ENCODE measurements around the gene TCEA2. TPM values are rescaled to one million over a fixed set of nuclear protein-coding genes. Genes with fewer than 3 reads are reported as not detected.

The TCEA2 gene
- total and polyA plus RNA-seq, 2 of the 13 experiments (the other 11 are each of a cell fraction or from before 2014, with no cell fraction given): 28.1 to 33.7 TPM

DNA sequence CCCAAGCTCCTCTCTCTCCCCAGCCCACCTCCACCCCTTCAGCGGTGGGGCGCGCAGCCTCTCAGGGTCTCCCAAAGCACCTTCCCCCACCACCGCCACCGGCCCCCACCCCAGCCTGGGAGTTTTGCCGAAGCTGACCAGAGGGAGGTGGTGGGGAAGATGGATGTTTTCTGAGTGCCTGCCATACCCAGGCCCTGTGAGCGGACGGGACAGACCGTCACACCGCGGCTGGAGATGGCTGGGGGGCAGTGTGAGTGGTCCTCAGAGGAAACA, 21.3 kb upstream of the TCEA2 start (continued):
- TF ChIP-seq, protein P1, sequence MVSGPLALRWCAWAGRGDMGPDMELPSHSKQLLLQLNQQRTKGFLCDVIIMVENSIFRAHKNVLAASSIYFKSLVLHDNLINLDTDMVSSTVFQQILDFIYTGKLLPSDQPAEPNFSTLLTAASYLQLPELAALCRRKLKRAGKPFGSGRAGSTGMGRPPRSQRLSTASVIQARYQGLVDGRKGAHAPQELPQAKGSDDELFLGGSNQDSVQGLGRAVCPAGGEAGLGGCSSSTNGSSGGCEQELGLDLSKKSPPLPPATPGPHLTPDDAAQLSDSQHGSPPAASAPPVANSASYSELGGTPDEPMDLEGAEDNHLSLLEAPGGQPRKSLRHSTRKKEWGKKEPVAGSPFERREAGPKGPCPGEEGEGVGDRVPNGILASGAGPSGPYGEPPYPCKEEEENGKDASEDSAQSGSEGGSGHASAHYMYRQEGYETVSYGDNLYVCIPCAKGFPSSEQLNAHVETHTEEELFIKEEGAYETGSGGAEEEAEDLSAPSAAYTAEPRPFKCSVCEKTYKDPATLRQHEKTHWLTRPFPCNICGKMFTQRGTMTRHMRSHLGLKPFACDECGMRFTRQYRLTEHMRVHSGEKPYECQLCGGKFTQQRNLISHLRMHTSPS (CRISPR knock-in tag; IDR thresholded peaks at IDR 0.05; ENCODE audit: low read depth): no peak
- TF ChIP-seq KLF16 (CRISPR knock-in tag; IDR thresholded peaks at IDR 0.05) (peak in 1 of 2 experiments; percentile 84; a peak in 1 of 4 replicates), ELF1 (CRISPR knock-in tag; IDR thresholded peaks at IDR 0.05) (no peak), TBX2 (CRISPR knock-in tag; IDR thresholded peaks at IDR 0.05; ENCODE audit: borderline replicate concordance) (no peak), HDAC1 (CRISPR knock-in tag; IDR thresholded peaks at IDR 0.05) (peak; percentile 49), SRSF4 (IDR thresholded peaks at IDR 0.05; ENCODE audit: low read depth, low read length, poor library complexity, severe bottlenecking) (no peak), ZNF547 (CRISPR knock-in tag; IDR thresholded peaks at IDR 0.05) (no peak), FOXM1 (CRISPR knock-in tag; IDR thresholded peaks at IDR 0.05) (no peak), NONO (IDR thresholded peaks at IDR 0.05) (no peak), NONO (CRISPR knock-in tag; conservative IDR thresholded peaks at IDR 0.05) (peak; percentile 41; the same call in 1 of the 2 replicates), RBM39 (IDR thresholded peaks at IDR 0.05; ENCODE audit: low read depth, low read length, poor library complexity, severe bottlenecking) (peak; percentile 90), JUN (CRISPR knock-in tag; IDR thresholded peaks at IDR 0.05) (no peak), SP2 (CRISPR knock-in tag; IDR thresholded peaks at IDR 0.05) (no peak), PTBP1 (IDR thresholded peaks at IDR 0.05; ENCODE audit: low read depth, low read length, poor library complexity, severe bottlenecking) (peak; percentile 16), POLR2G (IDR thresholded peaks at IDR 0.05; ENCODE audit: low read depth, low read length) (no peak; the same call in 1 of the 2 replicates), ZKSCAN1 (IDR thresholded peaks at IDR 0.05; ENCODE audit: low read length) (no peak)
- TF ChIP-seq, protein P2, sequence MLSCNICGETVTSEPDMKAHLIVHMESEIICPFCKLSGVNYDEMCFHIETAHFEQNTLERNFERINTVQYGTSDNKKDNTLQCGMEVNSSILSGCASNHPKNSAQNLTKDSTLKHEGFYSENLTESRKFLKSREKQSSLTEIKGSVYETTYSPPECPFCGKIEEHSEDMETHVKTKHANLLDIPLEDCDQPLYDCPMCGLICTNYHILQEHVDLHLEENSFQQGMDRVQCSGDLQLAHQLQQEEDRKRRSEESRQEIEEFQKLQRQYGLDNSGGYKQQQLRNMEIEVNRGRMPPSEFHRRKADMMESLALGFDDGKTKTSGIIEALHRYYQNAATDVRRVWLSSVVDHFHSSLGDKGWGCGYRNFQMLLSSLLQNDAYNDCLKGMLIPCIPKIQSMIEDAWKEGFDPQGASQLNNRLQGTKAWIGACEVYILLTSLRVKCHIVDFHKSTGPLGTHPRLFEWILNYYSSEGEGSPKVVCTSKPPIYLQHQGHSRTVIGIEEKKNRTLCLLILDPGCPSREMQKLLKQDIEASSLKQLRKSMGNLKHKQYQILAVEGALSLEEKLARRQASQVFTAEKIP (CRISPR knock-in tag; IDR thresholded peaks at IDR 0.05; ENCODE audit: borderline replicate concordance): no peak
- TF ChIP-seq, protein P3, sequence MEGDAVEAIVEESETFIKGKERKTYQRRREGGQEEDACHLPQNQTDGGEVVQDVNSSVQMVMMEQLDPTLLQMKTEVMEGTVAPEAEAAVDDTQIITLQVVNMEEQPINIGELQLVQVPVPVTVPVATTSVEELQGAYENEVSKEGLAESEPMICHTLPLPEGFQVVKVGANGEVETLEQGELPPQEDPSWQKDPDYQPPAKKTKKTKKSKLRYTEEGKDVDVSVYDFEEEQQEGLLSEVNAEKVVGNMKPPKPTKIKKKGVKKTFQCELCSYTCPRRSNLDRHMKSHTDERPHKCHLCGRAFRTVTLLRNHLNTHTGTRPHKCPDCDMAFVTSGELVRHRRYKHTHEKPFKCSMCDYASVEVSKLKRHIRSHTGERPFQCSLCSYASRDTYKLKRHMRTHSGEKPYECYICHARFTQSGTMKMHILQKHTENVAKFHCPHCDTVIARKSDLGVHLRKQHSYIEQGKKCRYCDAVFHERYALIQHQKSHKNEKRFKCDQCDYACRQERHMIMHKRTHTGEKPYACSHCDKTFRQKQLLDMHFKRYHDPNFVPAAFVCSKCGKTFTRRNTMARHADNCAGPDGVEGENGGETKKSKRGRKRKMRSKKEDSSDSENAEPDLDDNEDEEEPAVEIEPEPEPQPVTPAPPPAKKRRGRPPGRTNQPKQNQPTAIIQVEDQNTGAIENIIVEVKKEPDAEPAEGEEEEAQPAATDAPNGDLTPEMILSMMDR (CRISPR knock-in tag; IDR thresholded peaks at IDR 0.05): peak; percentile 19; the same call in 1 of the 2 replicates
- TF ChIP-seq, protein P4, sequence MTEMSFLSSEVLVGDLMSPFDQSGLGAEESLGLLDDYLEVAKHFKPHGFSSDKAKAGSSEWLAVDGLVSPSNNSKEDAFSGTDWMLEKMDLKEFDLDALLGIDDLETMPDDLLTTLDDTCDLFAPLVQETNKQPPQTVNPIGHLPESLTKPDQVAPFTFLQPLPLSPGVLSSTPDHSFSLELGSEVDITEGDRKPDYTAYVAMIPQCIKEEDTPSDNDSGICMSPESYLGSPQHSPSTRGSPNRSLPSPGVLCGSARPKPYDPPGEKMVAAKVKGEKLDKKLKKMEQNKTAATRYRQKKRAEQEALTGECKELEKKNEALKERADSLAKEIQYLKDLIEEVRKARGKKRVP (CRISPR knock-in tag; IDR thresholded peaks at IDR 0.05): no peak; a peak in 1 of 4 replicates
- TF ChIP-seq, protein P5, sequence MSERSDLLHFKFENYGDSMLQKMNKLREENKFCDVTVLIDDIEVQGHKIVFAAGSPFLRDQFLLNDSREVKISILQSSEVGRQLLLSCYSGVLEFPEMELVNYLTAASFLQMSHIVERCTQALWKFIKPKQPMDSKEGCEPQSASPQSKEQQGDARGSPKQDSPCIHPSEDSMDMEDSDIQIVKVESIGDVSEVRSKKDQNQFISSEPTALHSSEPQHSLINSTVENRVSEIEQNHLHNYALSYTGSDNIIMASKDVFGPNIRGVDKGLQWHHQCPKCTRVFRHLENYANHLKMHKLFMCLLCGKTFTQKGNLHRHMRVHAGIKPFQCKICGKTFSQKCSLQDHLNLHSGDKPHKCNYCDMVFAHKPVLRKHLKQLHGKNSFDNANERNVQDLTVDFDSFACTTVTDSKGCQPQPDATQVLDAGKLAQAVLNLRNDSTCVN (CRISPR knock-in tag; IDR thresholded peaks at IDR 0.05; ENCODE audit: borderline replicate concordance): no peak
- TF ChIP-seq, protein P6, sequence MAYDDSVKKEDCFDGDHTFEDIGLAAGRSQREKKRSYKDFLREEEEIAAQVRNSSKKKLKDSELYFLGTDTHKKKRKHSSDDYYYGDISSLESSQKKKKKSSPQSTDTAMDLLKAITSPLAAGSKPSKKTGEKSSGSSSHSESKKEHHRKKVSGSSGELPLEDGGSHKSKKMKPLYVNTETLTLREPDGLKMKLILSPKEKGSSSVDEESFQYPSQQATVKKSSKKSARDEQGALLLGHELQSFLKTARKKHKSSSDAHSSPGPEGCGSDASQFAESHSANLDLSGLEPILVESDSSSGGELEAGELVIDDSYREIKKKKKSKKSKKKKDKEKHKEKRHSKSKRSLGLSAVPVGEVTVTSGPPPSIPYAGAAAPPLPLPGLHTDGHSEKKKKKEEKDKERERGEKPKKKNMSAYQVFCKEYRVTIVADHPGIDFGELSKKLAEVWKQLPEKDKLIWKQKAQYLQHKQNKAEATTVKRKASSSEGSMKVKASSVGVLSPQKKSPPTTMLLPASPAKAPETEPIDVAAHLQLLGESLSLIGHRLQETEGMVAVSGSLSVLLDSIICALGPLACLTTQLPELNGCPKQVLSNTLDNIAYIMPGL (CRISPR knock-in tag; IDR thresholded peaks at IDR 0.05; ENCODE audit: borderline replicate concordance in 1 of 2, low read depth in 1 of 2): 0 out of 4 replicates have a peak, but pooled peaks of 1 of the 2 experiments have one; percentile 55
